ENCODE measurements around the gene TMEM86A. TPM values are rescaled to one million over a fixed set of nuclear protein-coding genes. Genes with fewer than 3 reads are reported as not detected.
"Not testable (repeated sequence)": the region's sequence is repeated elsewhere in the genome, so short reads cannot be mapped to it uniquely, and the experiment has no call there.

Gene TMEM86A
- total RNA-seq, 2 experiments from 2014 or later, result 0.50 to 0.65 TPM

DNA sequence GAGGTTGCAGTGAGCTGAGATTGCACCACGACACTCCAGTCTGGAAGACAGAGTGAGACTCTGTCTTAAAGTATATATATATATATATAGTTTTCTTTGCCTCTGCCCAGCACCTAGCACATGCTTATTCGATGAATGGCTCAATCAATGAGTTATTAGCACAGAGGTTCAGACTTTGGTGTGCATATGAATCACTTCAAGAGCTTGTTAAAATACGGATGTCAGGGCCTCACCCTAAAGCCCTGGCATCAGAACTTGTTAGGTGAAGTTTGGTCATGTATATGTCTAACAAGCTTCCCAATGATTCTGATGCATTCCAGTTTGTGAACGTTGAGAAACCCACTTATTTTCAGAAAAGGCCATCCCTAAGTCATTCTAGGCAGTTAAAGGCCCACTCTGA, 21.8 kb upstream of the TMEM86A start:
- Mint-ChIP-seq H3K4me3 (no peak overlapping the region), H3K27me3 (no peaks in the 10 kb centered on the region), H3K36me3 (no peaks in the 10 kb centered on the region), H3K9me3 (no peaks in the 10 kb centered on the region), H3K4me1 (ENCODE audit: low read depth) (peaks cover 14% of the 10 kb centered on the region), H3K27ac (no peak overlapping the region)
- intact Hi-C loops (cut with micrococcal nuclease), result no loop called here
- CTCF ChIA-PET, result interaction anchor here (0.7 to 1.1 kb wide), 2 partner anchors 45 to 47 kb away, joined by 3 to 4 read pairs; no protein-coding TSS in a partner anchor
- POLR2A ChIA-PET, result no interaction called here
- DNase-seq, result no peak

DNA sequence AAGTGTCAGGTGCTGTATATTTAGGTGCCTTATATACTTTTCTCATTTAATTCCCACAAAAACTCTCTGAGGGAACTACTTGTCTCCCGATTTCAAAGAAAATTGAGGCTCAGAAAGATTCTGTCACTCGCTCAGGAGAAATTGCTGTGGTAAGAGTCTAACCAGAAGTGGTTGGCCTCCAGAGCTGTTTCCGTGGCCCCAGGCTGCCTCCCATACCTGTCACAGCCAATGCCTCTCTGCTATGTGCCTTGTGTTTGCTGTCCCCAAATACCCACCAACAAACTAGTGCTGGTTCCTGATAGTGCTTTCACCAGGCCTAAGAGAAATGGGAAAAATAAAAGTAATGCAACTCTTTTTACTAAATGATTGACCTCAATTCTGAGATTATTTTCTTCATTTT, 21.0 kb upstream of the TMEM86A start:
- POLR2A ChIA-PET, result no interaction called here

GRCh38 chr11:18681949-18682348, 16.6 kb upstream of the TMEM86A start:
- H3K4me3 Mint-ChIP-seq; H3K36me3 Mint-ChIP-seq; intact Hi-C loops (cut with micrococcal nuclease); H3K27me3 Mint-ChIP-seq; CTCF ChIA-PET; H3K27ac Mint-ChIP-seq; POLR2A ChIA-PET; DNase-seq; H3K4me1 Mint-ChIP-seq (ENCODE audit: low read depth); H3K9me3 Mint-ChIP-seq: not testable (repeated sequence)

More for the DNA sequence above, 21.0 kb upstream of the TMEM86A start:
- intact Hi-C loops (cut with micrococcal nuclease), result no loop called here
- H3K27me3 Mint-ChIP-seq, result no peaks in the 10 kb centered on the region
- CTCF ChIA-PET, result no interaction called here
- peaks cover 9% of the 10 kb centered on the region for H3K4me1 Mint-ChIP-seq (ENCODE audit: low read depth)
- no peak overlapping the region for H3K4me3 Mint-ChIP-seq
- H3K36me3 Mint-ChIP-seq, result no peaks in the 10 kb centered on the region
- no peak overlapping the region for H3K27ac Mint-ChIP-seq
- DNase-seq, result no peak
- H3K9me3 Mint-ChIP-seq, result no peaks in the 10 kb centered on the region

DNA sequence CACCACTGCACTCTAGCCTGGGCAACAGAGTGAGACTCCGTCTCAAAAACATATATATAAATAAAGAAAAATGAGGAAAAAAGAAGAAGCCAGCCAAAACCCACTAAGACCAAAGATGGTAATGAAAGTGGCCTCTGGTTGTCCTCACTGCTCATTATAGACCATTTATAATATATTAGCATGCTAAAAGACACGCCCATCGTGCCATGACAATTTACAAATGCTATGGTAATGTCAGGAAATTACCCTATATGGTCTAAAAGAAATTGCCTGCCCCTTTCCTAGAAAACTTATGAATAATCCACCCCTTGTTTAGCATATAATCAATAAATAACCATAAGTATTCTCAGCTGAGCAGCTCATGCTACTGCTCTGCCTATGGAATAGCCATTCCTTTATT, 16.1 kb upstream of the TMEM86A start:
- H3K4me1 Mint-ChIP-seq (ENCODE audit: low read depth), result no peaks in the 10 kb centered on the region
- DNase-seq, result no peak
- no peak overlapping the region for H3K27ac Mint-ChIP-seq
- H3K9me3 Mint-ChIP-seq, result no peaks in the 10 kb centered on the region
- intact Hi-C loops (cut with micrococcal nuclease), result no loop called here
- ChIA-PET CTCF (no interaction called here), POLR2A (no interaction called here)
- no peak overlapping the region for H3K4me3 Mint-ChIP-seq
- no peaks in the 10 kb centered on the region for H3K36me3 Mint-ChIP-seq
- H3K27me3 Mint-ChIP-seq, result no peaks in the 10 kb centered on the region

DNA sequence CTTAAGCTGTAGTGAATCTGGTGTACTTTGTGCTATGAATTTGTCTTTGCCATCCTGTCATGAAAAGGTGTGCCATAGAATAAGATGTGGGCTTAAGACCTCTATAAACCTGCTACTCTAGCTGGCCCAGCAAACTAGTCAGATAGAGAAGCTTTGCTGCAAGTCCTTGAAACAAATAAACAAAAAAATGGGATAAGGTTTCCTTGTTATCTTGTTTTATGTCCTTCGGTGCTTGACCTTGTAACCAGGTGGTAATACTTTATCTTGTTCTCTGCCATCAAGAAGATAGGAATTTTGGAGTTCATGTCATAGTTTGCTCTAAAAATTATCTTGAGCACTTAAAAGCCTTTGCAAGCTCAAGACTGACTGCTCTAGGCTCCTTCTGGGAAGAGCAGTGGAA, 14.3 kb upstream of the TMEM86A start:
- Mint-ChIP-seq H3K9me3 (no peaks in the 10 kb centered on the region), H3K4me1 (ENCODE audit: low read depth) (no peaks in the 10 kb centered on the region), H3K27me3 (no peaks in the 10 kb centered on the region), H3K4me3 (no peak overlapping the region), H3K27ac (no peak overlapping the region), H3K36me3 (no peaks in the 10 kb centered on the region)
- intact Hi-C loops (cut with micrococcal nuclease), result no loop called here
- CTCF ChIA-PET, result interaction anchor here (0.9 to 2.1 kb wide), 2 partner anchors 40 to 569 kb away, joined by 3 to 4 read pairs; no protein-coding TSS in a partner anchor
- POLR2A ChIA-PET, result no interaction called here
- DNase-seq, result no peak

DNA sequence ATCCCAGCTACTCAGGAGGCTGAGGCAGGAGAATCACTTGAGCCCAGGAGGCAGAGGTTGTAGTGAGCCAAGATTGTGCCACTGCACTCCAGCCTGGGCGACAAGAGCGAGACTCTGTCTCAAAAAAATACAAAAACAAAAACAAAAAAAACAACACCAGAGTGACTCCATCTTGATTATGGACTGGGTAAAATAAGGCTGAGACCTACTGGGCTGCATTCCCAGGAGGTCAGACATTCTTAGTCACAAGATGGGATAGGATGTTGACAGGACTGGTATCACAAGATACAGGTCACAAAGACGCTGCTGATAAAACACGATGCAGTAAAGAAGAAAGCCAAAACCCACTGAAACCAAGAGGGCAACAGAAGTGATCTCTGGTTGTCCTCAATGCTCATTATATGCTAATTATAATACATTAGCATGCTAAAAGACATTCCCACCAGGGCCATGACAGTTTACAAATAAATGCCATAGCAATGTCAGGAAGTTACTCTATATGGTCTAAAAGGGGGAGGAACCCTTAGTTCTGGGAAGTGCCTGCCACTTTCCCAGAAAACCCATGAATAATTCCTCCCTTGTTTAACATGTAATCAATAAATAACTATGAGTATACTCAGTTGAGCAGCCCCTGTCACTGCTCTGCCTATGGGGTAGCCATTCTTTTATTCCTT, 7.0 kb upstream of the TMEM86A start:
- CTCF ChIA-PET; H3K4me3 Mint-ChIP-seq; H3K36me3 Mint-ChIP-seq; H3K9me3 Mint-ChIP-seq; POLR2A ChIA-PET; H3K27me3 Mint-ChIP-seq; H3K27ac Mint-ChIP-seq; DNase-seq; H3K4me1 Mint-ChIP-seq (ENCODE audit: low read depth); intact Hi-C loops (cut with micrococcal nuclease): not testable (repeated sequence)

DNA sequence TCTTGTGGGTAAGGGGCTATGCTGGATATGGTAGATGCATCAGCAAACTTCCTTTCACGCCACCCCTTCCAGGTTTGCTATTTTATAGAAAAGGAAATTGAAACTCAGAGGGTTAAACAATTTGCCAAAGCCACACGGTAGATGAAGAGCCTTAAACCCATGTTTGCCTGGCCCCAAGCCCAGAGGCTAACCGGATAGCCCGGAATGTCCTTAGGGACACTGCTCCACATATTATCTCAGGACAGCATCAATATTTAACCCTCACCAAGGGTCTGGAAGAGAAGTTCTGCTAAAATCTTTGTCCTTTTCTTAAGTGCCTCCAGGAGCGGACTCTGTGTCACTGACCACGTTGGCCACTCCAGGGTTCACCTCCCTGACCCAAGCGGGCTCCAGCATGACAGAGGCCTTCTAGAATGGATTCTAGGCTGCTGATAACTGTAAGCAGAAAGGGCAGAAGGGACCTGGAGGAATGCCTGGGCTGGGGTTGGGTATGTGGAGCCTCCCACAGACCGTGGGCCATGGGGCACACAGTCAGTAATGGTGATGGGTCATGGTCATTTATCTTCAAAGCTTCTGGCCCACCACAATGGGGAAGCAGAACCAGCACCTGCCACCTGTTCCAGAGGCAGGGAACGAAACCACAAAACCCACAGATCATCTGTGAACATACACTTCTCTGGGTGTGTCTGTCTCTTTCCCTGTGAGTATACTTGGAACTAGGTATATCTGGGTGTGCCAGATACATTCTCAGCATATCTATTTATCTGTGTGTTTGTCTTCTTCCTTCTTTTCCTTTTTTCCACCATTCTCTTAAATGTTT, 5.4 kb upstream of the TMEM86A start:
- ChIA-PET POLR2A (no interaction called here), CTCF (no interaction called here)
- H3K4me3 Mint-ChIP-seq, result no peak overlapping the region
- H3K27me3 Mint-ChIP-seq, result no peaks in the 10 kb centered on the region
- H3K4me1 Mint-ChIP-seq (ENCODE audit: low read depth), result peaks cover 6% of the 10 kb centered on the region
- intact Hi-C loops (cut with micrococcal nuclease), result no loop called here
- H3K9me3 Mint-ChIP-seq, result no peaks in the 10 kb centered on the region
- no peaks in the 10 kb centered on the region for H3K36me3 Mint-ChIP-seq
- H3K27ac Mint-ChIP-seq, result no peak overlapping the region
- no peak for DNase-seq

DNA sequence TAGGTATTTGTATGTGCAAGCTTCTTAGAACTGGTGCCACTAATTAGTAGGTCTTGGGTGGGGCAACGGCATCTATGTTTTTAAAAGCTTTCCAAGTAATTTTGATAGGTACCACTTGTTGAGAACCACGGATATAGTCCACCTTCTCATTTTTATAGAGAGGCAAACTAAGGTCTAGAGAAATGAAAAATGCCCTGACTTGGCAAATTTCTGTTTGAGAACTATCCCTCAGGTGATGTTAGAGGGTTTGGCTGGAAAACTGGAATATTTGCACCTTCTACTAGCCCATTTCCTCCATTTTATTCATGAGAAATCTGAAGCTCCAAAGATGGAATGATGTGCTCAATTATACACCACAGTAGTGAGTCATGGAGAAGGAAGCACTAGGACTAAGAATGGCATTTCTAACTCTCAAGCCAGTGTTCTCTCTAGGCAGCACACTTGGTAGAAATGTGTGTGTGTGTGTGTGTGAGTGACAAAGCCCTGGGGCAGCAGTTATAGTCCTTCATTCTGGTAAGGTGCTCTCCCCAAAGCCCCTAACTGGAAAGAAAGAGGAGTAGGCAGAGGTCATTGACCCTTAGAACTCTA, 1.8 kb upstream of the TMEM86A start:
- no peak overlapping the region for H3K4me3 Mint-ChIP-seq
- POLR2A ChIA-PET, result no interaction called here
- intact Hi-C loops (cut with micrococcal nuclease), result no loop called here
- peaks cover 14% of the 10 kb centered on the region for H3K4me1 Mint-ChIP-seq (ENCODE audit: low read depth)
- H3K9me3 Mint-ChIP-seq, result no peaks in the 10 kb centered on the region
- no peak for DNase-seq
- H3K36me3 Mint-ChIP-seq, result no peaks in the 10 kb centered on the region
- no peak overlapping the region for H3K27ac Mint-ChIP-seq
- CTCF ChIA-PET, result no interaction called here
- no peaks in the 10 kb centered on the region for H3K27me3 Mint-ChIP-seq

DNA sequence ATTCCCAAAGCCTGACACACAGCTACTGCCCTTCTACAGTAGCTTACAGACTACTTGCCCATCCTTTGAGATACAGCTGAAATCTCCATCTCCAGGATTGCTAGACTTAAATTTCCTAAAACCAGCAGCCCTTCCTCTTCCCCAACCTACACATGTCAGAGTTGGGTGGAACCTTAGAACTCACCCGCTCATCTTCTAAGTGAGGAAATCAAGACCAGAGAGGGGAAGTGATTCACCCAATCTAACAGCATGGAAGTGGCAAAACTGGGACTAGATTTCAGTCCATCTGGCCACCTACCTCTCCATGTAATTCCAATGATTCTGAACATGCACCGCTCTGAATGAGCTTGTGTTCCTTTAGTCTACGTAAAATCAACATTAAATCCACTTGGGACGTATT, 1.0 kb upstream of the TMEM86A start:
- intact Hi-C loops (cut with micrococcal nuclease), result no loop called here
- Mint-ChIP-seq H3K4me1 (ENCODE audit: low read depth) (peaks cover 14% of the 10 kb centered on the region), H3K27ac (no peak overlapping the region), H3K27me3 (no peaks in the 10 kb centered on the region), H3K36me3 (no peaks in the 10 kb centered on the region), H3K4me3 (no peak overlapping the region), H3K9me3 (no peaks in the 10 kb centered on the region)
- ChIA-PET POLR2A (no interaction called here), CTCF (interaction anchor here (1.5 kb wide), 1 partner anchor 24 kb away, joined by 4 read pairs; no protein-coding TSS in a partner anchor)
- DNase-seq, result no peak

- CTCF ChIA-PET, result interaction anchor here (1.3 kb wide), 1 partner anchor 23 kb away, joined by 5 read pairs; no protein-coding TSS in a partner anchor
- no peaks in the 10 kb centered on the region for H3K36me3 Mint-ChIP-seq
- POLR2A ChIA-PET, result interaction anchor here (1.0 kb wide), 1 partner anchor 173 kb away, joined by 3 read pairs; the partner anchor contains the start of gene TSG101
- H3K4me1 Mint-ChIP-seq (ENCODE audit: low read depth), result peaks cover 14% of the 10 kb centered on the region
- no peak overlapping the region for H3K27ac Mint-ChIP-seq
- no peaks in the 10 kb centered on the region for H3K27me3 Mint-ChIP-seq
- peak overlapping the region; percentile 70 for H3K4me3 Mint-ChIP-seq
- DNase-seq, result no peak
- intact Hi-C loops (cut with micrococcal nuclease), result loop anchor here (2.0 kb wide), 1 partner anchor 26 kb away; no protein-coding TSS in a partner anchor
- no peaks in the 10 kb centered on the region for H3K9me3 Mint-ChIP-seq
Measured at GRCh38 chr11:18699269-18699596, 654 bp downstream of the TMEM86A start.

DNA sequence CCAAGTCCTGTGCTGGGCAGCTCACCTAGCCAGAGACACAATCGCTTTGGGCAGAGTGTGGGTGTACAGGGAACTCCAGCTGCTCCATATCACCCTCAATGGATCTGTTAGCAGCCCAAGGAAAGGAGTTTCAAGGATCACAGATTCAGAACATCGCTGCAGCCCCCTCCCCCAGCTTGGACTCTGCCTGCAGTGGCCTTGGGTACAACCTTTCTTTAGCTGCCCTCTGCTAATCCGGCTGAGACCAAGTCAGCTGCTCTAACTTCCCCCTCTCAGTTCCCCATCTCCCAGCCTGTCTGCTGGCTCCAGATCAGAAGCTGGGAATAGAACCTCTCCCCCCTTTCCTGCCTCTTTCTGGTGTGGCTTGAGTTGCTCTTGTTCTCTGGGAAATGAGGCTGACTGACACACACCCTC, 1.3 kb downstream of the TMEM86A start:
- ChIA-PET POLR2A (no interaction called here), CTCF (interaction anchor here (1.3 kb wide), 1 partner anchor 23 kb away, joined by 5 read pairs; no protein-coding TSS in a partner anchor)
- no peak for DNase-seq
- H3K27ac Mint-ChIP-seq, result no peak overlapping the region
- no peaks in the 10 kb centered on the region for H3K36me3 Mint-ChIP-seq
- H3K4me1 Mint-ChIP-seq (ENCODE audit: low read depth), result peaks cover 15% of the 10 kb centered on the region
- peak overlapping the region; percentile 70 for H3K4me3 Mint-ChIP-seq
- H3K9me3 Mint-ChIP-seq, result no peaks in the 10 kb centered on the region
- H3K27me3 Mint-ChIP-seq, result no peaks in the 10 kb centered on the region
- intact Hi-C loops (cut with micrococcal nuclease), result loop anchor here (2.0 kb wide), 1 partner anchor 27 kb away; no protein-coding TSS in a partner anchor

- DNase-seq, result no peak
- Mint-ChIP-seq H3K4me3 (no peak overlapping the region), H3K36me3 (no peaks in the 10 kb centered on the region), H3K9me3 (no peaks in the 10 kb centered on the region), H3K4me1 (ENCODE audit: low read depth) (peaks cover 20% of the 10 kb centered on the region), H3K27ac (no peak overlapping the region), H3K27me3 (no peaks in the 10 kb centered on the region)
- ChIA-PET CTCF (no interaction called here), POLR2A (no interaction called here)
- intact Hi-C loops (cut with micrococcal nuclease), result no loop called here
Measured at GRCh38 chr11:18700375-18700774, 1.8 kb downstream of the TMEM86A start.

Data from activated CD4-positive, alpha-beta memory T cell treated with anti-CD3 and anti-CD28 coated beads for 36 hours (primary cell).